ENCODE measurements around the gene C7orf33.
"Not testable (repeated sequence)": the region's sequence is repeated elsewhere in the genome, so short reads cannot be mapped to it uniquely, and the experiment has no call there.

The C7orf33 gene
- total RNA-seq: 0 to 0.13 (median 0) reads per million in 18 experiments

GRCh38 chr7:148590471-148590870 is at the start of gene C7orf33:
C7orf33 (plus strand) TSS chr7:148590766; CDS start chr7:148590926, 160 bp downstream.
- no peak for DNase-seq

- DNase-seq: no peak
Measured at GRCh38 chr7:148541891-148542504, 48.6 kb upstream of the C7orf33 start.

GRCh38 chr7:148543302-148543701 is 47.3 kb upstream of the C7orf33 start:
- no peak for DNase-seq

DNA sequence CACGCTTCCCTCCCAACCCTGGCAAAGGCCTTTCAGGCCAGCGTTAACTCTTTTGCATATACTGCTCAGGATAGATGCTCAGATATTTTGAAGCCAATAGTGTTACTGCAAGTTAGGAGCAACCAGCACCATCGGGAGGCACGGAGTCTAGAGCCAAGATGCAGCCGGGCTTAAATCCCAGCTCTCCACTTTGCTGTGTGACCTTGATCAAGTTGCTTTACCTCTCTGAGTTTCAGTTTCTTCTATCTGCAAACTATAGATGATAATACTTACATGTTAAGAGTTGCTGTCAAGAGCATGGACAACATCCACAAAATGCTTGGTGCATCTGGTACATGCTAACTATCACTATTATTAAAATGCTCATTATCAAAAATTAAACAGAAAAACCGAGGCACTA is 45.4 kb upstream of the C7orf33 start:
- no peak for DNase-seq

DNA sequence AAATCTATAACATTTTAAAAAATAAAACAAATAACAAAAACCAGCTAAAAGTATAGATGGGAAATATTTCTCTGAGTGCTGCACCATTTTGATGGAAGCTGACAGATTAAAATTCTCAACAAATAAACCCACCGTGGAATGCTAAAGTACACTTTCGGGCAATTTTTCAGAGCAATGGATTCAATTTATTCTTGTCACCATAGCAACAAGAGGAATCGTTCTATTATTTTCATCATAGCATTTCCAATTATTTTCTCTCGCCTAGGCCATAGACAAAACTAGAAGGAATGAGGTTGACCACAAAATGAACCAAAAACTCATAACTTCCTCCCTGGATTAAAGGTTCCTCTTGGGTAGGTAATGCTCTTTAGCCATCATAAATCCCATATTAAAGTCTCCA is 44.6 kb upstream of the C7orf33 start:
- DNase-seq: no peak

- no peak for DNase-seq
Measured at GRCh38 chr7:148546857-148547256, 43.7 kb upstream of the C7orf33 start.

GRCh38 chr7:148547951-148548350 is 42.6 kb upstream of the C7orf33 start:
- DNase-seq: no peak

DNA sequence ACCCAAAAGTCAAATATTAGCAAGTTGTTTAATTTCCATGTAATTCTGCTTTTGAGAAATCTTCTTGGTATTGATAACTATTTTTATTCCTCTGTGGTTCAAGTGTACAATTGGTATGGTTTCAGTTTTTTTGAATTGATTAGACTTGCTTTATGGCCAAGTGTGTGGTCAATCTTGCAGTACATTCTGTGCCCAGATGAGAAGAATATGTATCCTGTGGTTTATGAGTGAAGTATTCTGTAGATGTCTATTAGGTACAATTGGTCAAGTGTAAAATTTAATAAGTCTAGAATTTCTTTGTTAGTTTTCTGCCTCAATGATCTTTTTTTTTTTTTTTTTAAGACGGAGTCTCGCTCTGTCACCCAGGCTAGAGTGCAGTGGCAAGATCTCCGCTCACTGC is 36.6 kb upstream of the C7orf33 start:
- no peak for DNase-seq

DNA sequence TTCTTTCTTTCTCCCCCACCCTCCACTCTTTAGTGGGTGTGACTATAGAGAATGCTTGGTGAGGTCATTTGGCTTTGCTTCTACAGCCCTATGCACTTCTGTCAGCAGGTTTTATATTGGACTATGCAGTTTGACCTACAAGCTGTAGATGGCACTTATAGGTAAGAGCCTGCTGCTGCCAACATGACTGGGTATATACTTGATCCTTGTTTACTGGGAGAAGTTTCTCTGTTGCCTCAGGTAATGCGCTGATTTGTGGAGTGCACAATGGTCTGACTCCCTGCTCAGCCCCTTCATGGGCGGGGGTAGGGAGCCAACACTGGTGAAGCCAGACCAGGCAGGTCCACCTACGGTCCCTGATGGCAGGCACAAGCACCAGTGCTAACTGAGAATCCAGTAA is 33.7 kb upstream of the C7orf33 start:
- DNase-seq: no peak

DNA sequence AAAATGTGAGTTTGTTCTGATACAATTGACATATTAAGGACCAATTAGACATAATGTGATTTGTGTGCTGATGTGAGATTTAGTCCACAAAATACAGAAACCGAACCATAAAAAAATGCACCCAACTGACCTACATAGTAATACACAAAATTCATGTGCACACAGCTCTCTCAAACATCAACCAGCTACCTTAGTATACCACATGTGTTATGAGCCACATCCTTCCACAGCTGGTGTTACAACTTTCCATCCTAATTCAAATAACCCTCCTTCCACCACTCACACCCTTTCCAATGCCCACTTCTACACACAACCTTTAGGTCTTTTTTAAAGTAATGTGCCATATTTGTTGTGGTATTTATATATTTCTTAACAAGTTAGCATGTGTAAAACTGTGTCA is 31.7 kb upstream of the C7orf33 start:
- DNase-seq: no peak

- DNase-seq: no peak
Measured at GRCh38 chr7:148561099-148561498, 29.5 kb upstream of the C7orf33 start.

GRCh38 chr7:148563583-148564274 is 26.8 kb upstream of the C7orf33 start:
- no peak for DNase-seq

- DNase-seq: peak; percentile 76 to 85
Measured at GRCh38 chr7:148564275-148564951, 26.2 kb upstream of the C7orf33 start.

GRCh38 chr7:148566736-148567135 is 23.8 kb upstream of the C7orf33 start:
- no peak for DNase-seq

GRCh38 chr7:148567524-148567923 is 23.0 kb upstream of the C7orf33 start:
- DNase-seq: no peak

GRCh38 chr7:148570510-148570909 is 20.1 kb upstream of the C7orf33 start:
- peak; percentile 94 to 96 for DNase-seq

DNA sequence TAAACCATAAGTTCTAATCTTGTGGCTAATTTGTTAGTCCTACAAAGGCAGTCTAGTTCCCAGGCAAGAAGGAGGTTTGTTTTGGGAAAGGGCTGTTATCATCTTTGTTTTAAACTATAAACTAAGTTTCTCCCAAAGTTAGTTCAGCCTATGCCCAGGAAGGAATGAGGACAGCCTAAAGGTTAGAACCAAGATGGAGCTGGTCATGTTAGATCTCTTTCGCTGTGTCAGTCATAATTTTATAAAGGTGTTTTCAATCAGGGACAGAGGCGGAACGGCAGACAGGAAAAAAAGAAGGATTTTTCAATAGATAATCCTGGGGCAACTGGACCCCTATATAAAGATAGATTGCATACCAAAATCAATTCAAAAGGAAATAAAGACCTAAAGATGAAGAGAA is 19.6 kb upstream of the C7orf33 start:
- DNase-seq: not testable (repeated sequence)

GRCh38 chr7:148571381-148571780 is 19.2 kb upstream of the C7orf33 start:
- DNase-seq: no peak

GRCh38 chr7:148572067-148572522 is 18.5 kb upstream of the C7orf33 start:
- no peak for DNase-seq

GRCh38 chr7:148573581-148573980 is 17.0 kb upstream of the C7orf33 start:
- not testable (repeated sequence) for DNase-seq

DNA sequence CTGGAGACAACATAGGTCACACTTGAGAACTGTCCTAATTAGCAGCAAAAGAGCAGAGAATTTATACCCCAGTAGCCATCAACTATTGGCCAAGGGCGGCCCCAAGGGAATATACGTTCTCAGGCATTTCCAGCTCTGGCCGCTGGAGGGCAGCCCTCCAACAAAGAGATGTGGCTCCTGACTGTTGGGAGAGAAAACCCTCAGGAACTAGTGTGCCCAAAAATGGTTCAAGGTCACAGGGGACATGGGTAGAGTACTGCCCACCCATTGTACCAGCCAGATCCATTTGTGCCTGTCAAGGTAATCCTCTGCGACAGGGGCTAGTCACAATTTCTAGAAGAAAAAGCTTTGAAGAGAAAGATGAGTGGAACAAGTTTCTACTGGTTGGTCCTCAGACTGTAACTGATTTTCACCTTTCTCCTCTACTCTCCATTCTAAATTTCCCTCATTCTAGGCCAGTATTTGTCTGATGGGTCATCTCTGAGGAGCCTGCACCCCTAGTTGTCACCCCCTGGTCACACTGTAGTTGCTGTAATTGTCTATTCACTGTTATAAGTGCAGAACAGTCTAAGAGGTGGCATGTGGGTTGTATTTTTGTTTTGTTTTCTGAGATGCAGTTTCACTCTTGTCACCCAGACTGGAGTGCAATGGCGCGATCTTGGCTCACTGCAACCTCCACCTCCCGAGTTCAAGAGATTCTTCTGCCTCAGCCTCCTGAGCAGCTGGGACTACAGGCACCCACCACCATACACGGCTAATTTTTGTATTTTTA is 14.7 kb upstream of the C7orf33 start:
- DNase-seq: peak; percentile 70 to 74

GRCh38 chr7:148579366-148579765 is 11.2 kb upstream of the C7orf33 start:
- no peak for DNase-seq

DNA sequence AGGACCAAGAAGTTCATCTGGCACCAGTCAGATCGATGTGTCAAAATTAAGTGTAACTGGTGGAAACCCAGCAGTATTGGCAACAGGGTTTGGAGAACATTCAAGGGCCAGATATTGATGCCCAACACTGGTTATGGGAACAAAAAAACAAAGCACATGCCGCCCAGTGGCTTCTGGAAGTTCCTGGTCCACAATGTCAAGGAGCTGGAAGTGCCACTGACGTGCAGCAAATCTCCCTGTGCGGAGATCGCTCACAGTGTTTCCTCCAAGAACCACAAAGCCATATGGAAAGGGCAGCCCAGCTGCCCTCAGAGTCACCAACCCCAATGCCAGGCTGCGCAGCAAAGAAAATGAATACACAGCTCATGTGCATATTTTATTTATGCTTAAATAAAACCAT is 10.1 kb upstream of the C7orf33 start:
- no peak for DNase-seq
